ENCODE data around the gene LIG3.

Gene LIG3

GRCh38 chr17:35057332-35057915 is 77.1 kb downstream of the LIG3 start:
- H3K4me1 ChIP-seq (ENCODE audit: control insufficient read depth, low read length), result no peaks in the 10 kb centered on the region
- TF ChIP-seq CTCF (IDR thresholded peaks at IDR 0.05; ENCODE audit: low read depth, low read length, poor library complexity, severe bottlenecking) (no peak), EZH2phosphoT487 (IDR thresholded peaks at IDR 0.05; ENCODE audit: borderline replicate concordance, low read length) (no peak)
- H3K4me2 ChIP-seq (ENCODE audit: low read length), result no peak overlapping the region
- H3K36me3 ChIP-seq (ENCODE audit: control insufficient read depth, low read length), result no peaks in the 10 kb centered on the region
- H4K20me1 ChIP-seq (ENCODE audit: control insufficient read depth, insufficient read depth, low read depth, low read length), result no peaks in the 10 kb centered on the region
- H3F3A ChIP-seq (ENCODE audit: control insufficient read depth, insufficient read depth), result no peaks in the 10 kb centered on the region
- H3K4me3 ChIP-seq (ENCODE audit: low read length), result no peak overlapping the region
- no peak overlapping the region for H3K27ac ChIP-seq (ENCODE audit: low read depth, low read length)
- H3K79me2 ChIP-seq (ENCODE audit: control insufficient read depth, low read length), result no peaks in the 10 kb centered on the region
- no peaks in the 10 kb centered on the region for H3K9me2 ChIP-seq (replicated peaks; ENCODE audit: control insufficient read depth, low read length)
- no peaks in the 10 kb centered on the region for H3K9me3 ChIP-seq (ENCODE audit: control insufficient read depth, insufficient read depth, low read length)
- no peaks in the 10 kb centered on the region for H3K27me3 ChIP-seq (ENCODE audit: control insufficient read depth, low read length)
